ENCODE results near the gene KDM6A.
"Not testable (repeated sequence)": the region's sequence is repeated elsewhere in the genome, so short reads cannot be mapped to it uniquely, and the experiment has no call there.

DNA sequence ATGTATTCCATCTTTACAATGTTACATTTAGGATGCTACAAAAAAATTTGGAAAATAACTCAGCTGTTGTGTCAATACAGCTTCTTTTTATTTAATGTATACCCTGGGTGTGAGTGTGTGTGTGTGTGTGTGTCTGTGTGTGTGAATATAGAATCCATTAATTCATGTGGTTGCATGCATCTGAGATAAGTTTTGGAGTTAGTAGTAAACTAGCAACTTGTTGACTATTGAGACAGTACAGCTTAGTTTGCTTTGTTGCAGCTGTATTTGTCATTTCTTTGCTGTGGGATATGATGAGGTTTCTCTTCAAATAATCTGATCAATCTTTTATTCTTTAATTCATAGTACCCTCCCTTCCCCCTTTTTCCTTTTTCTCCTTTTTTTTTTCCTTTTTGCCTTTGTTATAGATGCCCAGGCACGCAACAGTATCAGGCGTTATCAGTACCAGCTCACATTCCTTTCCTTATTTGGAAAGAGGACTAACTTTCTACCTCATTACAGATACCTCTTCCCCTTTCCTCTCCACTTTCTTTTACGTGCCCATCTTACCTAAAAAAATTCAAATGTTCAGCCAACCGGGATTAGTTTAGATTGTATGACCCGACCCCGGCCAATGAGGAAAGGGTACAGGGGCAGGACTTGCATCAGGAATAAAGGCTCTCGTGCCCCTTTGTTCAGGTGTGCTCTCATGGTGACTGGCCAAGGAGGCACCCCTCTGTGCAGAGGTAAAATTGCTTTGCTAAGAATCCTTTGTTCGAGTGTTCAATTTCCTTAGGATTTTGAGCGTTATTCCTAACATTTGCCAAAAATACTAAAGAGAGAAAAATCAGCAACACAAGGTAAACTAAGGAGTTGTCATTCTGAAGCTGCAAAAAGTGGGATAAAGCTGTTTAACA is 77.7 kb downstream of the KDM6A start:
- not testable (repeated sequence) for TF ChIP-seq ZNF232 (CRISPR knock-in tag; IDR thresholded peaks at IDR 0.05); BDP1 (IDR thresholded peaks at IDR 0.05; ENCODE audit: insufficient read depth, insufficient read length); PTBP1 (IDR thresholded peaks at IDR 0.05; ENCODE audit: low read depth, low read length); YY1 (IDR thresholded peaks at IDR 0.05; ENCODE audit: borderline replicate concordance in 1 of 3, control insufficient read depth in 1 of 3, extremely low read depth in 1 of 3, insufficient read depth in 3 of 3, insufficient read length in 1 of 3, insufficient replicate concordance in 2 of 3, low read depth in 1 of 3, low read length in 2 of 3)
- TF ChIP-seq, protein P1, sequence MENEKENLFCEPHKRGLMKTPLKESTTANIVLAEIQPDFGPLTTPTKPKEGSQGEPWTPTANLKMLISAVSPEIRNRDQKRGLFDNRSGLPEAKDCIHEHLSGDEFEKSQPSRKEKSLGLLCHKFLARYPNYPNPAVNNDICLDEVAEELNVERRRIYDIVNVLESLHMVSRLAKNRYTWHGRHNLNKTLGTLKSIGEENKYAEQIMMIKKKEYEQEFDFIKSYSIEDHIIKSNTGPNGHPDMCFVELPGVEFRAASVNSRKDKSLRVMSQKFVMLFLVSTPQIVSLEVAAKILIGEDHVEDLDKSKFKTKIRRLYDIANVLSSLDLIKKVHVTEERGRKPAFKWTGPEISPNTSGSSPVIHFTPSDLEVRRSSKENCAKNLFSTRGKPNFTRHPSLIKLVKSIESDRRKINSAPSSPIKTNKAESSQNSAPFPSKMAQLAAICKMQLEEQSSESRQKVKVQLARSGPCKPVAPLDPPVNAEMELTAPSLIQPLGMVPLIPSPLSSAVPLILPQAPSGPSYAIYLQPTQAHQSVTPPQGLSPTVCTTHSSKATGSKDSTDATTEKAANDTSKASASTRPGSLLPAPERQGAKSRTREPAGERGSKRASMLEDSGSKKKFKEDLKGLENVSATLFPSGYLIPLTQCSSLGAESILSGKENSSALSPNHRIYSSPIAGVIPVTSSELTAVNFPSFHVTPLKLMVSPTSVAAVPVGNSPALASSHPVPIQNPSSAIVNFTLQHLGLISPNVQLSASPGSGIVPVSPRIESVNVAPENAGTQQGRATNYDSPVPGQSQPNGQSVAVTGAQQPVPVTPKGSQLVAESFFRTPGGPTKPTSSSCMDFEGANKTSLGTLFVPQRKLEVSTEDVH (IDR thresholded peaks at IDR 0.05; ENCODE audit: low read depth, partially characterized antibody) = not testable (repeated sequence)
